GF-D8 (cell line): ENCODE data around the gene IL22RA2.
"Not testable (repeated sequence)": the region's sequence is repeated elsewhere in the genome, so short reads cannot be mapped to it uniquely, and the experiment has no call there.

Source experiments
- DNase-seq: peaks from one replicate; lab custom pipeline; 2025; lab: John Stamatoyannopoulos, UW

Gene IL22RA2

DNA sequence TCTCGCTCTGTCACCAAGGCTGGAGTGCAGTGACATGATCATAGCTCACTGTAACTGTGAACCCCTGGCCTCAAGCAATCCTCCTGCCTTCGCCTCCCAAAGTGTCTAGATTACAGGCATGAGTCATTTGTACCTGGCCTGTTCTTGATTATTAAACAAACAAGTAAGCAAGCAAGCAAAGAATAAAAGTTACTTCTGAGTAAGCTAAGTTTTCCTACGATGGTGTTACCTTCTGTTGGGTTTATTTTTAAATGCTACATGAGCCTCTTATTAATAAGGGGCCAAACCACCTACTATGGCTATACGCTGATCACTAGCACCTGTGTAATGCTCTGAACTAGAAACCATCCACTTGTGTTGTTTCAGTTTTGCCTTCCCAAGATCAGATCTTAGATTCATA, 50.8 kb downstream of the IL22RA2 start:
- DNase-seq = no peak

GRCh38 chr6:137121401-137121997, 51.9 kb downstream of the IL22RA2 start:
- no peak for DNase-seq

DNA sequence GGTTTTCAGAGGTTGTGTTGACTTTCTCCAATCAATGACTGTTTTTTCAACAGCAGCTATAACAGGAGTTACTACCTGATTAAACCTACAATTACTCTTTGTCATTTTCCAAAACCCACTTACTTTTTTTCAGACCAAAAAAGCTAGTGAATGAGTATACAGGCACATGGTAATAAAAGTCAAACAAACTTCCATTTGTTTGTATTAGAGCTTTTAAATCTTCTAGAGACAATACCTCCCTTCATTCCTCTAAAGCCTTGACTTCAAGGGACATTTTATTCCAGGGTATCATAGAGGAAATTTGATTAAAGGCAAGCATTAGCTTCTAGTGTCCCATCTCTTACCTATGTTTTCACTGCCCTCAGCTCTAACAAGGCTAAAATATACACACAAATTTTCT, 52.7 kb downstream of the IL22RA2 start:
- no peak for DNase-seq

- no peak for DNase-seq
These were observed 54.0 kb downstream of the IL22RA2 start for GRCh38 chr6:137119196-137120104.

- no peak for DNase-seq
These were observed 55.9 kb downstream of the IL22RA2 start for GRCh38 chr6:137117581-137117980.

DNA sequence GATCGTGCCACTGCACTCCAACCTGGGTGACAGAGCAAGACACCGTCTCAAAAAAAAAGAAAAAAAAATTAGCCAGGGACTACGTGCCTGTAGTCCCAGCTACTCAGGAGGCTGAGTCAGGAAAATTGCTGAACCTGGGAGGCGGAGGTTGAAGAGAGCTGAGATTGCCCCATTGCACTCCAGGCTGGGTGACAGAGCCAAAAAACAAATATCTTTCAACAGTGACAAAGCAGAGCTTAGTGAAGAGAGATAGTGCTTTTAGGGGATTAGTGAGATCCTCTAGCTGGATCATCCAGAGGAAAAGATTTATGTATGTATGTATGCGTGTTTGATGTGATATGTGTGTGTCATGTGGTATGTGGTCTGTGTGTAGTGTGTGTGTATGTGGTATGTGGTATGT, 56.6 kb downstream of the IL22RA2 start:
- no peak for DNase-seq

- no peak for DNase-seq
These were observed 57.8 kb downstream of the IL22RA2 start for GRCh38 chr6:137115658-137116057.

DNA sequence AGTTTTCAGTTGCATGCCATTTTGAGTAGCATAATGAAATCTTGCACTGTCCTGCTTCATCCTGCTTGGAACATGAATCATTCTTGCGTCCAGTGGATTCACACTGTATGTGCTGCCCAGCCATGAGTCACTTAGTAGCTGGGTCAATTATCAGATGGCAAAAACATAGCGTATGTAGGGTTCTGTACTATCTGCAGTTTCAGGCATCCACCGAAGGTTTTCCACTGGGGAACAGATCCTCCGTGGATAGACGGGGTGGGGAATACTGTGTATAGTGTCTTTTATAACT, 61.4 kb downstream of the IL22RA2 start:
- no peak for DNase-seq

GRCh38 chr6:137111296-137112066, 62.0 kb downstream of the IL22RA2 start:
- no peak for DNase-seq

- no peak for DNase-seq
These were observed 65.7 kb downstream of the IL22RA2 start for GRCh38 chr6:137107767-137108105.

DNA sequence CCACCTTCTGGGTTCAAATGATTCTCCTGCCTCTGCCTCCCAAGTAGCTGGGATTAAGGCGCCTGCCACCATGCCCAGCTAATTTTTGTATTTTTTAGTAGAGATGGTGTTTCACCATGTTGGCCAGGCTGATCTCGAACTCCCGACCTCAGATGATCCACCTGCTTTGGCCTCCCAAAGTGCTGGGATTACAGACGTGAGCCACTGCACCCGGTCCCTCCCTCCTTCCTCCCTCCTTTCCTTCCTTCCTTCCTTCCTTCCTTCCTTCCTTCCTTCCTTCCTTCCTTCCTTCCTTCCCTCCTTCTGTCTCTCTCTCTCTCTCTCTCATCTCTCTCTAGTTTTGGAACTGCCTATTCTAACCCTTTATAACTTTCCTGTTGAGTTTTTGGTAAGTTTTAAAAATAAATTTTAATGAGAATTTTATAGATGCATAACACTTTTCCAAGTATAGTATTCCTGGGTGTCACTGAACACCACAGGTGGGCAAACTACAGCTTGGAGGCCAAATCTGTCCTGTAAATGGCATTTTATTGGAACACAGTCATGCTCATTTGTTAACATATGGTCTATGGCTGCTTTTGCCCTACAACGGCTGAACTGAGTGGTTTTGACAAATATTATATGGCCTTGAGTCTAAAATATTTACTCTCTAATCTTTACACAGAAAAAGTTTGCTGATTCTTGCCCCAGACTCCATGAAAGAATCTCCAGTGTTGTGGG, 66.2 kb downstream of the IL22RA2 start:
- not testable (repeated sequence) for DNase-seq

- DNase-seq = no peak
These were observed 67.3 kb downstream of the IL22RA2 start for GRCh38 chr6:137106183-137106582.

- DNase-seq = no peak
These were observed 68.1 kb downstream of the IL22RA2 start for GRCh38 chr6:137105375-137105774.

DNA sequence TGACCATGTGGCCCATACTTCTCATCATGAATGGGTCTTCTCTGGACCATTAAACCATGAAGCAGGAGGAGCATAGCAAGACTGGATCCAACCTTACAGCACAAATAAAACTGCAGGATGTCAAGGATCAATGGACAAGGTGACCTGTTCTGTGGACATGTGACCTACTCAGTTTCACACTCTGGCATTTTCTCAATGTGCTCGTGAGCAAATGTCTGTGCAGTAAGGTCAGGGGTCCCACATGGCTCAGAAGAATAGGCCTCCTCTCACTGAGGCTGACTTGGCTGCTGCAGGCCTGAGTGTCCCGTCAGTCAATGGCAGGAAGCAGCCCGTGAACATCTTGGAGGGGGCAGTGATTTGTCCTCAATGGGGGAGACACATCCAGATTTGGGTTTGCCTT, 68.5 kb downstream of the IL22RA2 start:
- no peak for DNase-seq

- DNase-seq = no peak
These were observed 70.5 kb downstream of the IL22RA2 start for GRCh38 chr6:137102851-137103492.

DNA sequence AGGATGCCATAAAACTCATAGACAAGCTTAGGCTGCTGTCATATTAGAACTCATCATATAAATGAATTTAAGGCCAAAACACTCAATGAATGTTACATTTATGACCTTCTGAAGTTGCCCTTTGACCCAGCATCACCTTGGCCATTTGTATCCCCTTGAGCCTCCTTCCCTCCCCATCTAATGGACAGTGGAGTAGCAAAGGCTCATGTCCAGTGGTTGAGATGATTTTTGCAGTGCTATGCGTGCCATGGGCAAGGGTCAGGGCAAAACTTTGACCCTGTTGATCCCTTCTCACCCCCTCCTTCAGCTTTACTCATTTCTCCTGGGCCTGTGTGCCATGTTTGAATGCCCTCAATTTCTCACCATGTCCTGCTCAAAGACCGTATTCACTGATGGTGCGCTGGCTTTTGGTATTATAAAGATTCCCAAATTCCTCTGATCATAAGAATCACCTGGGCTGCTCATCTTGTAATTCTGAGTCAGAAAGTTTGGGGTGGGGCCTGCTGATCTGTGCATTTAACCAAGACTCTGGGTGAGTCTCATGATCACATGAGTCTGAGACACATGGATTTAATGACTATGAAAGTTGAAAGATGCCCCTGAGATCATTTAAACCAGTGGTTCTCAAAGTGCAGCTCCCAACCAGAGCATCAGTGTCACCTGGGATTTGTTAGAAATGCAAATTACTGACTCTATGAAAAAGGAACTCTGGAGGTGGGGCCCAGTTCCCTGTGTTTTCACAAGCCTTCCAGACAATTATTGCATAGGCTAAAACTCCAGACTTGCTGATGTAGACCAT, 71.2 kb downstream of the IL22RA2 start:
- no peak for DNase-seq

DNA sequence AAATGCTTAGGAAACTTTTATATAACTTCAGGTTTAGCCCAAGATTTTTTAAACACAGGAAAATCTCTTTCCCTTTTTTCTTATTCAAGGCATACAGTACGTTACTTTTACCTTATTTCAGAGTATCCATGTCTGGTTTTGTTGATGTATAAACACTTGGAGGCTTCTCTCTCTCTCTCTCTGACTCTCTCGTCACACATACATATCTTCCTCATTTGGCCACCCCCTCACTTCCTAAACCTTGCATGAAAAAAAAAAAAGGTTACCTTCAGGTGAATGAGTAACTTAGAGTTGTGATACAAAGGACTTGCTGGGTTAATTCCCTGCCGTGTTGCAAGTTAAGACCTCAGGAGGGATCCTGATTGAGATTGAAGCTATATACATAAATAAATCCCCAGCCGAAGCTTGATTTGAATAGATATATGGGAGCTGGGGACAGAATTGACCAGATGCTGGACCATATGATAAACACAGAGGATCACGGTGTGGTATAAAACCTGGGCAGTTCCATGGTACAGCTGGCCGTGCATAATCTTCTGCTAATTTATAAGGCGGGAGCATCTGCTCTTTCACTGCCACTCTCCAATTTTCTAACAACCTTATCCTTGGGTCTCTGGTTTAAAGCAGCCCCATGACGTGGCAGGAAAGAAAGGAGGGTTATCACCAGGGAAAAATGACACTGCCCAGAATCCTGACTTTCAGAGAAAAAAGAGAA, 73.6 kb downstream of the IL22RA2 start:
- DNase-seq = no peak

- DNase-seq = no peak
These were observed 75.9 kb downstream of the IL22RA2 start for GRCh38 chr6:137097526-137097925.

GRCh38 chr6:137097057-137097456, 76.4 kb downstream of the IL22RA2 start:
- no peak for DNase-seq

DNA sequence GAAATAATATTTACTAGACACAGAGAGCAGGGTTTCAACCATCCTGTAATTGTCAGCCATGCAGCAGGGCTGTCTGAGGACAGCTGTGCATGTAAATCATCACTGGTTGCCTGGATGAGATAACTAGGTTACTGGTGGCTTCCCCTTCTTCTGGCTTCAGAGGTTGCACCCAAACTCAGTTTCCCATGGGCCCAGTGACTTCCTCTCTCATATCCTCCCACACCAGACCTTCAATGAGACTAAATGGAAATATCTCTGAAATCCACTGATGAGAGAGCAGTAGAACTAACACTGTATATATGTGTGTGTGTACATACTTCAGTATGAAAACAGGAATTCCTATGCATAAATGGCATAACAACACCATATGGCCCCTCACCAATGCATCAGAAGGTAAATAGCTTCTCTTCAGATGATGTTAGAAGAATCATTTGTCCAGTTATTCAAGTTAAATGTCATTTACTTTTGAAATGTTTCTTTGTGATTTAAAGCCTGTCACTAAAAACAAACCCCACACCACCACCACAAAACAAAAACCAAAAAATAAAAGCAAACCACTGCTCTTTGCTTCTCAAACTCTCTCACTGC, 77.7 kb downstream of the IL22RA2 start:
- DNase-seq = no peak
